GM23338 (cell line): ENCODE measurements around the gene TMEM61. TPM values are rescaled to one million over a fixed set of nuclear protein-coding genes. Genes with fewer than 3 reads are reported as not detected.

Experiments
- ATAC-seq: fragments of 200-7000 bp; cut with Tn5 transposase; 3 replicates; pipeline ENCODE4 v1.9.1; 2020
- DNase-seq: peaks from one replicate; pipeline ENCODE4 v3.0.0-alpha.2; 2015; ENCODE audit warnings: low spot score
- H2AFZ ChIP-seq: fragments of 200-600 bp; sonication (generic); 2 replicates; pipeline ENCODE4 v1.8.0; 2016; ENCODE audit warnings: antibody characterized with exemption, mild to moderate bottlenecking, moderate library complexity
- H3F3A ChIP-seq: fragments of 200-600 bp; sonication (generic); replicated peaks from 2 replicates; pipeline ENCODE4 v1.8.0; 2017; ENCODE audit warnings: antibody characterized with exemption, mixed run types, low read depth
- H3K27ac ChIP-seq: fragments of 200-600 bp; sonication (generic); 2 replicates; pipeline ENCODE4 v1.6.1; 2016; ENCODE audit warnings: low read depth
- H3K27me3 ChIP-seq: fragments of 200-600 bp; sonication (generic); 2 replicates; pipeline ENCODE4 v1.8.0; 2016; ENCODE audit warnings: mild to moderate bottlenecking, mixed run types, moderate library complexity; ENCODE audit not compliant: insufficient read depth
- H3K36me3 ChIP-seq: fragments of 200-600 bp; sonication (generic); 2 replicates; pipeline ENCODE4 v1.8.0; 2016; ENCODE audit warnings: mild to moderate bottlenecking; ENCODE audit not compliant: insufficient read depth
- H3K4me1 ChIP-seq: fragments of 200-600 bp; sonication (generic); 2 replicates; pipeline ENCODE4 v1.8.0; 2016; ENCODE audit warnings: mild to moderate bottlenecking, moderate library complexity; ENCODE audit not compliant: insufficient read depth
- H3K4me2 ChIP-seq: fragments of 200-600 bp; sonication (generic); 2 replicates; pipeline ENCODE4 v1.7.1; 2017; ENCODE audit warnings: mixed run types
- H3K4me3 ChIP-seq: fragments of 200-600 bp; sonication (generic); 2 replicates; pipeline ENCODE4 v1.6.1; 2016; ENCODE audit warnings: mixed run types
- H3K79me2 ChIP-seq: fragments of 200-600 bp; sonication (generic); replicated peaks from 2 replicates; pipeline ENCODE4 v1.8.0; 2017; ENCODE audit warnings: mild to moderate bottlenecking; ENCODE audit not compliant: insufficient read depth
- H3K9me2 ChIP-seq: fragments of 200-600 bp; sonication (generic); 2 replicates; pipeline ENCODE4 v1.8.0; 2017; ENCODE audit not compliant: insufficient read depth
- H4K20me1 ChIP-seq: fragments of 200-600 bp; sonication (generic); replicated peaks from 2 replicates; pipeline ENCODE4 v1.8.0; 2017; ENCODE audit warnings: mild to moderate bottlenecking; ENCODE audit not compliant: insufficient read depth
- H3K27ac Mint-ChIP-seq: 2 replicates; pipeline ENCODE4 v1.8.0; 2020; ENCODE audit warnings: inconsistent platforms, mild to moderate bottlenecking, moderate library complexity, mixed read lengths
- H3K27me3 Mint-ChIP-seq: 3 replicates; pipeline ENCODE4 v1.8.0; 2022; ENCODE audit warnings: low read depth, mild to moderate bottlenecking, moderate library complexity, mixed read lengths, inconsistent platforms; ENCODE audit not compliant: insufficient read depth, poor library complexity
- H3K36me3 Mint-ChIP-seq: 3 replicates; pipeline ENCODE4 v1.8.0; 2021; ENCODE audit warnings: low read depth, mild to moderate bottlenecking, inconsistent platforms, moderate library complexity, mixed read lengths
- H3K4me1 Mint-ChIP-seq: 3 replicates; pipeline ENCODE4 v1.8.0; 2020; ENCODE audit warnings: mild to moderate bottlenecking, inconsistent platforms, mixed read lengths
- H3K4me3 Mint-ChIP-seq: 3 replicates; pipeline ENCODE4 v1.8.0; 2021; ENCODE audit warnings: moderate library complexity, mild to moderate bottlenecking, inconsistent platforms, mixed read lengths
- H3K9me3 Mint-ChIP-seq: 3 replicates; pipeline ENCODE4 v1.8.0; 2020; ENCODE audit warnings: moderate library complexity, mild to moderate bottlenecking, inconsistent platforms, mixed read lengths
- POLR2AphosphoS5 ChIP-seq: IDR thresholded peaks from 2 replicates; pipeline ENCODE4 v1.6.1; 2016; ENCODE audit warnings: antibody characterized with exemption, low read depth
- STAT1 ChIP-seq: IDR thresholded peaks from one replicate; pipeline ENCODE4 v1.6.1; 2016; ENCODE audit warnings: antibody characterized with exemption; ENCODE audit not compliant: unreplicated experiment
- ZNF114 ChIP-seq: fragments of 250-450 bp; sonication (Bioruptor Pico); IDR thresholded peaks from 2 replicates; pipeline ENCODE4 v1.5.0; 2020; ENCODE audit warnings: mild to moderate bottlenecking, moderate library complexity
- polyA plus RNA-seq: library from polyadenylated mRNA; unstranded; fragments of >200 nt; fragmentation: Nextera tagmentation; extraction: Ambion mirVana; gene quantifications from 2 replicates; pipeline ENCODE4 v1.2.1, GENCODE V29; 2016
- total RNA-seq: library from RNA; depleted of rRNA; stranded (reverse); fragments of >200 nt; shearing (Covaris generic); gene quantifications from 2 replicates; pipeline ENCODE4 v1.2.3, GENCODE V29; 2014
- TF ChIP-seq, protein P1 (sequence below): fragments of 250-450 bp; sonication (Bioruptor Pico); IDR thresholded peaks from 2 replicates; pipeline ENCODE4 v1.5.0; 2020; ENCODE audit warnings: mild to moderate bottlenecking, moderate library complexity
- TF ChIP-seq, protein P2 (sequence below): IDR thresholded peaks from one replicate; pipeline ENCODE4 v1.6.1; 2018; ENCODE audit warnings: antibody characterized with exemption; ENCODE audit not compliant: unreplicated experiment

TMEM61 gene
- total and polyA plus RNA-seq, 2 experiments from 2014 or later: 2.0 to 3.6 TPM

DNA sequence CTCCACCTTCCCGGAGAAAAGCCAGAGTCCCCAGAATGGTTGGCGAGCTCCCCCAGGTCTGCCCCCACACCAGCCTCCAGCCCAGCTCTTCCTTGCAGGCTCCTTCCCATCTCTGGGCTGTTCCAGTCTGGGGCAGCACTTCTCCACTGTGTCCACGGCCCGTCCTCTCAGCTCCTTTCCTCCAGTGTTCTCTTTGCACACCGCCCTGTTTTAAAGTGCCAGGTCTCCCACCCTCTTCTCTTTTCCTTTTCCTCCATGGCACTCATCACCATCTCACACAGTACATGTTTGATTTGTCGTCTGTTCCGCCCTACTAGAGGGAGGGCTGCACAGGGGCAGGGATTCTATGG lies 52.8 kb downstream of the TMEM61 start (continued):
- TF ChIP-seq, protein P1, sequence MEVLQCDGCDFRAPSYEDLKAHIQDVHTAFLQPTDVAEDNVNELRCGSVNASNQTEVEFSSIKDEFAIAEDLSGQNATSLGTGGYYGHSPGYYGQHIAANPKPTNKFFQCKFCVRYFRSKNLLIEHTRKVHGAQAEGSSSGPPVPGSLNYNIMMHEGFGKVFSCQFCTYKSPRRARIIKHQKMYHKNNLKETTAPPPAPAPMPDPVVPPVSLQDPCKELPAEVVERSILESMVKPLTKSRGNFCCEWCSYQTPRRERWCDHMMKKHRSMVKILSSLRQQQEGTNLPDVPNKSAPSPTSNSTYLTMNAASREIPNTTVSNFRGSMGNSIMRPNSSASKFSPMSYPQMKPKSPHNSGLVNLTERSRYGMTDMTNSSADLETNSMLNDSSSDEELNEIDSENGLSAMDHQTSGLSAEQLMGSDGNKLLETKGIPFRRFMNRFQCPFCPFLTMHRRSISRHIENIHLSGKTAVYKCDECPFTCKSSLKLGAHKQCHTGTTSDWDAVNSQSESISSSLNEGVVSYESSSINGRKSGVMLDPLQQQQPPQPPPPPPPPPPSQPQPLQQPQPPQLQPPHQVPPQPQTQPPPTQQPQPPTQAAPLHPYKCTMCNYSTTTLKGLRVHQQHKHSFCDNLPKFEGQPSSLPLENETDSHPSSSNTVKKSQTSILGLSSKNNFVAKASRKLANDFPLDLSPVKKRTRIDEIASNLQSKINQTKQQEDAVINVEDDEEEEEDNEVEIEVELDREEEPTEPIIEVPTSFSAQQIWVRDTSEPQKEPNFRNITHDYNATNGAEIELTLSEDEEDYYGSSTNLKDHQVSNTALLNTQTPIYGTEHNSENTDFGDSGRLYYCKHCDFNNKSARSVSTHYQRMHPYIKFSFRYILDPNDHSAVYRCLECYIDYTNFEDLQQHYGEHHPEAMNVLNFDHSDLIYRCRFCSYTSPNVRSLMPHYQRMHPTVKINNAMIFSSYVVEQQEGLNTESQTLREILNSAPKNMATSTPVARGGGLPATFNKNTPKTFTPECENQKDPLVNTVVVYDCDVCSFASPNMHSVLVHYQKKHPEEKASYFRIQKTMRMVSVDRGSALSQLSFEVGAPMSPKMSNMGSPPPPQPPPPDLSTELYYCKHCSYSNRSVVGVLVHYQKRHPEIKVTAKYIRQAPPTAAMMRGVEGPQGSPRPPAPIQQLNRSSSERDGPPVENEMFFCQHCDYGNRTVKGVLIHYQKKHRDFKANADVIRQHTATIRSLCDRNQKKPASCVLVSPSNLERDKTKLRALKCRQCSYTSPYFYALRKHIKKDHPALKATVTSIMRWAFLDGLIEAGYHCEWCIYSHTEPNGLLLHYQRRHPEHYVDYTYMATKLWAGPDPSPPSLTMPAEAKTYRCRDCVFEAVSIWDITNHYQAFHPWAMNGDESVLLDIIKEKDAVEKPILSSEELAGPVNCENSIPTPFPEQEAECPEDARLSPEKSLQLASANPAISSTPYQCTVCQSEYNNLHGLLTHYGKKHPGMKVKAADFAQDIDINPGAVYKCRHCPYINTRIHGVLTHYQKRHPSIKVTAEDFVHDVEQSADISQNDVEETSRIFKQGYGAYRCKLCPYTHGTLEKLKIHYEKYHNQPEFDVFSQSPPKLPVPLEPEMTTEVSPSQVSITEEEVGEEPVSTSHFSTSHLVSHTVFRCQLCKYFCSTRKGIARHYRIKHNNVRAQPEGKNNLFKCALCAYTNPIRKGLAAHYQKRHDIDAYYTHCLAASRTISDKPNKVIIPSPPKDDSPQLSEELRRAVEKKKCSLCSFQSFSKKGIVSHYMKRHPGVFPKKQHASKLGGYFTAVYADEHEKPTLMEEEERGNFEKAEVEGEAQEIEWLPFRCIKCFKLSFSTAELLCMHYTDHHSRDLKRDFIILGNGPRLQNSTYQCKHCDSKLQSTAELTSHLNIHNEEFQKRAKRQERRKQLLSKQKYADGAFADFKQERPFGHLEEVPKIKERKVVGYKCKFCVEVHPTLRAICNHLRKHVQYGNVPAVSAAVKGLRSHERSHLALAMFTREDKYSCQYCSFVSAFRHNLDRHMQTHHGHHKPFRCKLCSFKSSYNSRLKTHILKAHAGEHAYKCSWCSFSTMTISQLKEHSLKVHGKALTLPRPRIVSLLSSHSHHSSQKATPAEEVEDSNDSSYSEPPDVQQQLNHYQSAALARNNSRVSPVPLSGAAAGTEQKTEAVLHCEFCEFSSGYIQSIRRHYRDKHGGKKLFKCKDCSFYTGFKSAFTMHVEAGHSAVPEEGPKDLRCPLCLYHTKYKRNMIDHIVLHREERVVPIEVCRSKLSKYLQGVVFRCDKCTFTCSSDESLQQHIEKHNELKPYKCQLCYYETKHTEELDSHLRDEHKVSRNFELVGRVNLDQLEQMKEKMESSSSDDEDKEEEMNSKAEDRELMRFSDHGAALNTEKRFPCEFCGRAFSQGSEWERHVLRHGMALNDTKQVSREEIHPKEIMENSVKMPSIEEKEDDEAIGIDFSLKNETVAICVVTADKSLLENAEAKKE (CRISPR knock-in tag): no peak
- TF ChIP-seq, protein P2, sequence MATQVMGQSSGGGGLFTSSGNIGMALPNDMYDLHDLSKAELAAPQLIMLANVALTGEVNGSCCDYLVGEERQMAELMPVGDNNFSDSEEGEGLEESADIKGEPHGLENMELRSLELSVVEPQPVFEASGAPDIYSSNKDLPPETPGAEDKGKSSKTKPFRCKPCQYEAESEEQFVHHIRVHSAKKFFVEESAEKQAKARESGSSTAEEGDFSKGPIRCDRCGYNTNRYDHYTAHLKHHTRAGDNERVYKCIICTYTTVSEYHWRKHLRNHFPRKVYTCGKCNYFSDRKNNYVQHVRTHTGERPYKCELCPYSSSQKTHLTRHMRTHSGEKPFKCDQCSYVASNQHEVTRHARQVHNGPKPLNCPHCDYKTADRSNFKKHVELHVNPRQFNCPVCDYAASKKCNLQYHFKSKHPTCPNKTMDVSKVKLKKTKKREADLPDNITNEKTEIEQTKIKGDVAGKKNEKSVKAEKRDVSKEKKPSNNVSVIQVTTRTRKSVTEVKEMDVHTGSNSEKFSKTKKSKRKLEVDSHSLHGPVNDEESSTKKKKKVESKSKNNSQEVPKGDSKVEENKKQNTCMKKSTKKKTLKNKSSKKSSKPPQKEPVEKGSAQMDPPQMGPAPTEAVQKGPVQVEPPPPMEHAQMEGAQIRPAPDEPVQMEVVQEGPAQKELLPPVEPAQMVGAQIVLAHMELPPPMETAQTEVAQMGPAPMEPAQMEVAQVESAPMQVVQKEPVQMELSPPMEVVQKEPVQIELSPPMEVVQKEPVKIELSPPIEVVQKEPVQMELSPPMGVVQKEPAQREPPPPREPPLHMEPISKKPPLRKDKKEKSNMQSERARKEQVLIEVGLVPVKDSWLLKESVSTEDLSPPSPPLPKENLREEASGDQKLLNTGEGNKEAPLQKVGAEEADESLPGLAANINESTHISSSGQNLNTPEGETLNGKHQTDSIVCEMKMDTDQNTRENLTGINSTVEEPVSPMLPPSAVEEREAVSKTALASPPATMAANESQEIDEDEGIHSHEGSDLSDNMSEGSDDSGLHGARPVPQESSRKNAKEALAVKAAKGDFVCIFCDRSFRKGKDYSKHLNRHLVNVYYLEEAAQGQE: no peak
- no peak for TF ChIP-seq STAT1
- no peak for TF ChIP-seq POLR2AphosphoS5
- no peak for TF ChIP-seq ZNF114 (CRISPR knock-in tag)

DNA sequence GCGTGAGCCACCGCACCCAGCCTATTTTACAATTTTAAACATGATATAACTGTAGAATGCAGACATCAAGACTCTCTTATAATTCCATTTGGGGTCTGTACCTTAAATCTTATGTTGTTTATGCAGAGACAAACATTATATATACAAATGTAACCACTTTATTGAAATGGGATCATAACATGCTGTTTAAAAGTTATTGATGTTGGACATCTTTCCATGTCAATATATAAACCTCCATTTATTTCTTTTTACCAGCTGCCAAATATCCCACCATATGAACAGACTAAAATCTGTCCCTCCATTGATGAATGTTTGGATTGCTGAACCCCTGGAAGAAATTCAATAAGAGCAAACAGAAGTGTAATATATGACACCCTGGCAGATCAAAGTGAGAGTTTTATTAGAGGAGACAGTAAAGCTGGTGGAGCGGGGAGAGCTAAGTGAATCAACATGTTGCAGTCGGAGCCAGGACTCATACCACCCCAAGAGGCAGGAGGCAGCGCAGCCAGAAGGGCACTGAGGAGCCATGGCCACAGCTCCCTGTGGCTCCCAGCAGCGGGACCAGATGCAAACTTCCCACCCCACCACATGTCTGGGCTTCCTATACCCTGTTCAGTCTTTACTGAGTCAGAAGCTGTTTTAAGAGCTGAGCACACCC lies 54.2 kb downstream of the TMEM61 start:
- Histone ChIP-seq H4K20me1 (no peaks in the 10 kb centered on the region), H3K27me3 (peaks cover 28% of the 10 kb centered on the region), H3K27ac (no peak overlapping the region), H3K4me2 (no peak overlapping the region), H3K36me3 (no peaks in the 10 kb centered on the region), H3F3A (no peaks in the 10 kb centered on the region), H3K9me2 (peaks cover 7% of the 10 kb centered on the region; the same call in 1 of the 2 replicates), H3K4me1 (peaks cover 29% of the 10 kb centered on the region), H3K4me3 (no peak overlapping the region), H3K79me2 (peaks cover 12% of the 10 kb centered on the region), H2AFZ (no peak overlapping the region)
- Mint-ChIP-seq H3K4me1 (peaks cover 21% of the 10 kb centered on the region), H3K9me3 (peaks cover 4% of the 10 kb centered on the region), H3K27me3 (peaks cover 18% of the 10 kb centered on the region), H3K4me3 (no peak overlapping the region), H3K27ac (no peak overlapping the region), H3K36me3 (peaks cover 9% of the 10 kb centered on the region)
- no peak for ATAC-seq
- DNase-seq: no peak
- TF ChIP-seq, protein P1 (CRISPR knock-in tag): no peak
